ENCODE data around the gene RASGRP3. TPM values are rescaled to one million over a fixed set of nuclear protein-coding genes. Genes with fewer than 3 reads are reported as not detected.

RASGRP3 gene
- total and polyA plus RNA-seq, 9 of the 15 experiments (the other 6 are each of a cell fraction or from before 2014, with no cell fraction given), result 0.18 to 1.7 (median 1.2) TPM

DNA sequence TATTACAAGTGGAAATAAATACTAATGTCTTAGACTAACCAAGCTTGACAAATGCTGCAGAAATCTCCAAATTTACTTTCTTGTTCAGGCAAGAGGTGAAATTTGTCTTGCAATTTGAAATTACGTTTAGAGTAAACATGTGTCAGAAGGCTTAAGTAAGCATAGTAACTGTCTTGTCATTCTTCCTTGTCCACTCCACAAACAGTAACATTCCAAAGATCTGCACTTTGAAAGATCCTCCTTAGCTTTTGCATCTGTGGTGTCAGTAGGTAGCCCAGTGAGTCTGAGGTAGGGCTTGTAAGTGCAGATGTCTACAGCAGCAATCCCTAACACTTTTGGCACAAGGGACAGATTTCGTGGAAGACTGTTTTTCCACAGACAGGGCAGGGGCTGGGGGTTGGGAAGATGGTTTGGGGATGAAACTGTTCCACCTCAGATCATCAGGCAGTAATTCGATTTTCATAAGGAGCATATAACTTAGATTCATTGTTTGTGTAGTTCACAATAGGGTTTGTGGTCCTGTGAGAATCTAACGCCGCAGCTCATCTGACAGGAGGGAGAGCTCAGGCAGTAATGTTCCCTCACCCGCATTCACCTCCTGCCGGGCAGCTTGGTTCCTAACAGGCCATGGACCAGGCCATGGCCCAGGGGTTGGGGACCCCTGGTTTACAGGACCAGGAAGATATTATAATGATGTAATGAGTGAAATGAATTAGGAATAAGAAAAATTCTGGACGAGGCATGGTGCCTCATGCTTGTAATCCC lies 18.6 kb downstream of the RASGRP3 start (continued):
- TF ChIP-seq, protein P1, sequence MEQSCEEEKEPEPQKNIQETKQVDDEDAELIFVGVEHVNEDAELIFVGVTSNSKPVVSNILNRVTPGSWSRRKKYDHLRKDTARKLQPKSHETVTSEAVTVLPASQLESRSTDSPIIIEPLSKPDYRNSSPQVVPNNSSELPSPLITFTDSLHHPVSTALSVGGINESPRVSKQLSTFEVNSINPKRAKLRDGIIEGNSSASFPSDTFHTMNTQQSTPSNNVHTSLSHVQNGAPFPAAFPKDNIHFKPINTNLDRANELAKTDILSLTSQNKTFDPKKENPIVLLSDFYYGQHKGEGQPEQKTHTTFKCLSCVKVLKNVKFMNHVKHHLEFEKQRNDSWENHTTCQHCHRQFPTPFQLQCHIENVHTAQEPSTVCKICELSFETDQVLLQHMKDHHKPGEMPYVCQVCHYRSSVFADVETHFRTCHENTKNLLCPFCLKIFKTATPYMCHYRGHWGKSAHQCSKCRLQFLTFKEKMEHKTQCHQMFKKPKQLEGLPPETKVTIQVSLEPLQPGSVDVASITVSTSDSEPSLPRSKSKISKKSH (CRISPR knock-in tag; IDR thresholded peaks at IDR 0.05), result no peak
- no peak for TF ChIP-seq GATA2 (CRISPR knock-in tag; IDR thresholded peaks at IDR 0.05)
- TF ChIP-seq CHCHD3 (CRISPR knock-in tag; IDR thresholded peaks at IDR 0.05), result no peak

DNA sequence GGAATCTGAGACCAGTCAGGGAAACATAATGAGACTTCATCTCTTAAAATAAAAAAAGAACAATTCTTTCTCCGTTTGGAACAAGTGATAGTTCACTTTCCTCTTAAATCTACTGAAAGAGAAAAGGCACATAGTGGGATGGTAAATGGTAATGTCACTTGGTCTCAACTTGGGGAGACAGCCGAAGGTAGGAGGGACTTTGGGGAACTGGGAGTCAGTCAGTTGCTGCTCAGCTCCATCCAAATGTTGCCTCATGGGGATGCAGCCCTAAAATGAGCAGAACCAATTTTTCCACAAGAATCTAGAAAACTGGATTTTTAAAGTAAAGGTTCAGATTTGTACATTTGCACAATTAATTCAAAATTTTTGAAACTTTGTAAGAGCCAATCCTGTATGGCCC lies 19.2 kb downstream of the RASGRP3 start:
- WGBS (ENCODE audit: insufficient coverage, low coverage, missing lambda C conversion rate), result 0% methylated on average over 2 of the region's 2 CpGs
- H3K36me3 ChIP-seq (ENCODE audit: control insufficient read depth, insufficient read depth, low read length), result no peaks in the 10 kb centered on the region
- no peaks in the 10 kb centered on the region for H3K79me2 ChIP-seq (ENCODE audit: control insufficient read depth, insufficient read depth, low read length)
- ChIA-PET POLR2A (no interaction called here), CTCF (ENCODE audit: low intra/inter-chr PET ratio) (no interaction called here)
- H3K9me3 ChIP-seq (replicated peaks; ENCODE audit: control insufficient read depth, insufficient read depth, low read depth, low read length), result no peaks in the 10 kb centered on the region
- DNase-seq (ENCODE audit: extremely low read depth in 1 of 4, low spot score in 3 of 4) (no peak), FAIRE-seq (no peak), ATAC-seq (no peak)
- H3K27me3 ChIP-seq (ENCODE audit: control insufficient read depth in 2 of 2, insufficient read depth in 2 of 2, low read length in 2 of 2), result peaks cover 4 to 10% of the 10 kb centered on the region in 2 experiments; a peak in 4 of 5 replicates
- H3K9me1 ChIP-seq (ENCODE audit: control insufficient read depth, insufficient read depth, low read length), result no peaks in the 10 kb centered on the region
- intact Hi-C loops (cut with micrococcal nuclease) (no loop called here), in situ Hi-C loops (cut with MboI) (no loop called here)
- no peak overlapping the region for H2AFZ ChIP-seq (ENCODE audit: low read depth, low read length)
- no peak overlapping the region for H3K9ac ChIP-seq (ENCODE audit: insufficient read depth in 1 of 2, low read depth in 2 of 2, low read length in 2 of 2)
- no peak overlapping the region for H3K4me2 ChIP-seq (ENCODE audit: insufficient read depth, low read length)
- H3K4me3 ChIP-seq, result no peak overlapping the region
- no peaks in the 10 kb centered on the region for H4K20me1 ChIP-seq (replicated peaks; ENCODE audit: control insufficient read depth, insufficient read depth, low read length)
- H3K4me1 ChIP-seq (replicated peaks in 1 of 2; ENCODE audit: control insufficient read depth in 2 of 2, insufficient read depth in 2 of 2, low read length in 2 of 2), result no peaks in the 10 kb centered on the region
- no peak overlapping the region for H3K27ac ChIP-seq (ENCODE audit: extremely low read depth, low read depth, low read length)
- no TSS peak for BruUV-seq (replicated peaks)
- TF ChIP-seq STAT6 (CRISPR knock-in tag; IDR thresholded peaks at IDR 0.05) (no peak), KAT7 (CRISPR knock-in tag; IDR thresholded peaks at IDR 0.05; ENCODE audit: borderline replicate concordance) (no peak), ESRRA (IDR thresholded peaks at IDR 0.05; ENCODE audit: borderline replicate concordance, low read depth) (no peak), CBFA2T3 (IDR thresholded peaks at IDR 0.05) (no peak), MTF1 (CRISPR knock-in tag; IDR thresholded peaks at IDR 0.05; ENCODE audit: borderline replicate concordance) (no peak), PTBP1 (IDR thresholded peaks at IDR 0.05; ENCODE audit: low read depth, low read length) (no peak)
- TF ChIP-seq, protein P2, sequence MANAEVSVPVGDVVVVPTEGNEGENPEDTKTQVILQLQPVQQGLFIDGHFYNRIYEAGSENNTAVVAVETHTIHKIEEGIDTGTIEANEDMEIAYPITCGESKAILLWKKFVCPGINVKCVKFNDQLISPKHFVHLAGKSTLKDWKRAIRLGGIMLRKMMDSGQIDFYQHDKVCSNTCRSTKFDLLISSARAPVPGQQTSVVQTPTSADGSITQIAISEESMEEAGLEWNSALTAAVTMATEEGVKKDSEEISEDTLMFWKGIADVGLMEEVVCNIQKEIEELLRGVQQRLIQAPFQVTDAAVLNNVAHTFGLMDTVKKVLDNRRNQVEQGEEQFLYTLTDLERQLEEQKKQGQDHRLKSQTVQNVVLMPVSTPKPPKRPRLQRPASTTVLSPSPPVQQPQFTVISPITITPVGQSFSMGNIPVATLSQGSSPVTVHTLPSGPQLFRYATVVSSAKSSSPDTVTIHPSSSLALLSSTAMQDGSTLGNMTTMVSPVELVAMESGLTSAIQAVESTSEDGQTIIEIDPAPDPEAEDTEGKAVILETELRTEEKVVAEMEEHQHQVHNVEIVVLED (CRISPR knock-in tag; IDR thresholded peaks at IDR 0.05), result no peak
- TF ChIP-seq, protein P3, sequence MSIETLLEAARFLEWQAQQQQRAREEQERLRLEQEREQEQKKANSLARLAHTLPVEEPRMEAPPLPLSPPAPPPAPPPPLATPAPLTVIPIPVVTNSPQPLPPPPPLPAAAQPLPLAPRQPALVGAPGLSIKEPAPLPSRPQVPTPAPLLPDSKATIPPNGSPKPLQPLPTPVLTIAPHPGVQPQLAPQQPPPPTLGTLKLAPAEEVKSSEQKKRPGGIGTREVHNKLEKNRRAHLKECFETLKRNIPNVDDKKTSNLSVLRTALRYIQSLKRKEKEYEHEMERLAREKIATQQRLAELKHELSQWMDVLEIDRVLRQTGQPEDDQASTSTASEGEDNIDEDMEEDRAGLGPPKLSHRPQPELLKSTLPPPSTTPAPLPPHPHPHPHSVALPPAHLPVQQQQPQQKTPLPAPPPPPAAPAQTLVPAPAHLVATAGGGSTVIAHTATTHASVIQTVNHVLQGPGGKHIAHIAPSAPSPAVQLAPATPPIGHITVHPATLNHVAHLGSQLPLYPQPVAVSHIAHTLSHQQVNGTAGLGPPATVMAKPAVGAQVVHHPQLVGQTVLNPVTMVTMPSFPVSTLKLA (conservative IDR thresholded peaks at IDR 0.05), result no peak

Measured in K562 (cell line).